Measurements from ENCODE around the gene DCXR.
A peak's percentile ranks its signal among the peaks of the same experiment; 100 is the strongest.

Gene DCXR

DNA sequence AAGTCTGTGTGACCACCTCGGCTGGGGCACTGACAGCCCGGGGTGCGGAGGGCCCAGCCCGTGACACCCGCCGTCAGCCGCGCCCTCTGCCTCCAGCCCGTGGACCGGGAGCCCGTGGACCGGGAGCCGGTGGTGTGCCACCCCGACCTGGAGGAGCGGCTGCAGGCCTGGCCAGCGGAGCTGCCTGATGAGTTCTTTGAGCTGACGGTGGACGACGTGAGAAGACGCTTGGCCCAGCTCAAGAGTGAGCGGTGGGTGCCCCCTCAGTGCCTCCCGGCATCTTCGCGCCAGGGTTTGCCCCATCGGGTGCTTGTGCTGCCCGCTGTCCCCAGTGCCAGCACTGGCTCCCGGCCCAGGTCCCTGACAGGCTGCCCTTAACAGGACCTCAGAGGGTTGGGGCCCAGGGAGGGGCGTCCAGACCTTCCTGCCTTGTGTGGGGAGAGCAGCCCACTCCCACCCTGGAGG, 28.5 kb downstream of the DCXR start:
- Histone ChIP-seq H3K27me3 (peaks cover 6 to 55% (median 39%) of the 10 kb centered on the region in 11 experiments; a peak in 21 of 22 replicates), H3K4me3 (no peak overlapping the region), H3K4me2 (peak overlapping the region in 2 of 11 experiments; percentile 10 to 93; a peak in 1 of 22 replicates), H3K36me3 (no peaks in the 10 kb centered on the region; a peak in 1 of 22 replicates), H3K4me1 (peaks cover 15 to 88% (median 63%) of the 10 kb centered on the region in 10 experiments), H3K9me3 (replicated peaks in 1 of 11) (no peaks in the 10 kb centered on the region), H3K27ac (no peak overlapping the region), H4K20me1 (peaks cover 37 to 90% (median 74%) of the 10 kb centered on the region in 11 experiments; a peak in 21 of 22 replicates), H3K9ac (0 out of 22 replicates have a peak overlapping the region, but pooled peaks of 1 of the 11 experiments have one; percentile 29)
- no peak for TF ChIP-seq Cebpa-rat (IDR thresholded peaks at IDR 0.05)

GRCh38 chr17:82008258-82008940, 29.1 kb downstream of the DCXR start:
- Histone ChIP-seq H3K4me3 (no peak overlapping the region), H3K4me1 (peaks cover 21 to 88% (median 63%) of the 10 kb centered on the region in 10 experiments), H4K20me1 (peaks cover 43 to 90% (median 73%) of the 10 kb centered on the region in 11 experiments; a peak in 21 of 22 replicates), H3K36me3 (no peaks in the 10 kb centered on the region; a peak in 1 of 22 replicates), H3K27me3 (peaks cover 6 to 49% (median 33%) of the 10 kb centered on the region in 11 experiments; a peak in 21 of 22 replicates), H3K9me3 (replicated peaks in 1 of 11) (no peaks in the 10 kb centered on the region), H3K27ac (no peak overlapping the region), H3K4me2 (peak overlapping the region in 5 of 11 experiments; percentile 60 to 93 (median 74); a peak in 10 of 22 replicates), H3K9ac (no peak overlapping the region)
- TF ChIP-seq Cebpa-rat (IDR thresholded peaks at IDR 0.05) = no peak

GRCh38 chr17:82007495-82008257, 29.8 kb downstream of the DCXR start:
- Histone ChIP-seq H4K20me1 (peaks cover 45 to 90% (median 68%) of the 10 kb centered on the region in 11 experiments; a peak in 21 of 22 replicates), H3K4me3 (no peak overlapping the region; a peak in 1 of 20 replicates), H3K27me3 (peaks cover 4 to 46% (median 26%) of the 10 kb centered on the region in 11 experiments; a peak in 19 of 22 replicates), H3K27ac (no peak overlapping the region), H3K36me3 (no peaks in the 10 kb centered on the region; a peak in 1 of 22 replicates), H3K9me3 (replicated peaks in 1 of 11) (no peaks in the 10 kb centered on the region), H3K4me1 (peaks cover 28 to 88% (median 63%) of the 10 kb centered on the region in 10 experiments), H3K4me2 (peak overlapping the region in 9 of 11 experiments; percentile 15 to 93 (median 71); a peak in 16 of 22 replicates), H3K9ac (peak overlapping the region in 5 of 11 experiments; percentile 8 to 50 (median 10); a peak in 6 of 22 replicates)
- TF ChIP-seq Cebpa-rat (IDR thresholded peaks at IDR 0.05) = no peak

DNA sequence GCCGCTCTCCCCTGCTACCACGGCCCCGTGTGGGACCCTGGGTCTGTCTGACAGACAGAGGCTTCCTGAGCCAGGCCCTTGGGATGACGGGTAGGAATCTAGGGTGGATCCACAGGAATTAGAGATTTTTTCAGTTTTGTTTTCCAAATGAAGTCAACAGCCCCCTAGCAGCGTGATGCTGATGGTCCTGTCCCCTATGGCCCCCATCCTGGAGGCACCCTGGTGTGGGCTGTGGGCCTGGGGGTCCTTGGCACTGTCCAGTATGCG, 30.3 kb downstream of the DCXR start:
- Histone ChIP-seq H4K20me1 (peaks cover 46 to 90% (median 68%) of the 10 kb centered on the region in 11 experiments; a peak in 21 of 22 replicates), H3K4me3 (no peak overlapping the region; a peak in 1 of 20 replicates), H3K27ac (no peak overlapping the region), H3K4me2 (peak overlapping the region in 9 of 11 experiments; percentile 15 to 93 (median 71); a peak in 16 of 22 replicates), H3K4me1 (peaks cover 28 to 88% (median 63%) of the 10 kb centered on the region in 10 experiments), H3K9me3 (replicated peaks in 1 of 11) (no peaks in the 10 kb centered on the region), H3K36me3 (no peaks in the 10 kb centered on the region; a peak in 1 of 22 replicates), H3K9ac (peak overlapping the region in 4 of 11 experiments; percentile 8 to 50 (median 10); a peak in 2 of 22 replicates), H3K27me3 (peaks cover 0 to 43% (median 21%) of the 10 kb centered on the region in 11 experiments; a peak in 18 of 22 replicates)
- no peak for TF ChIP-seq Cebpa-rat (IDR thresholded peaks at IDR 0.05)

DNA sequence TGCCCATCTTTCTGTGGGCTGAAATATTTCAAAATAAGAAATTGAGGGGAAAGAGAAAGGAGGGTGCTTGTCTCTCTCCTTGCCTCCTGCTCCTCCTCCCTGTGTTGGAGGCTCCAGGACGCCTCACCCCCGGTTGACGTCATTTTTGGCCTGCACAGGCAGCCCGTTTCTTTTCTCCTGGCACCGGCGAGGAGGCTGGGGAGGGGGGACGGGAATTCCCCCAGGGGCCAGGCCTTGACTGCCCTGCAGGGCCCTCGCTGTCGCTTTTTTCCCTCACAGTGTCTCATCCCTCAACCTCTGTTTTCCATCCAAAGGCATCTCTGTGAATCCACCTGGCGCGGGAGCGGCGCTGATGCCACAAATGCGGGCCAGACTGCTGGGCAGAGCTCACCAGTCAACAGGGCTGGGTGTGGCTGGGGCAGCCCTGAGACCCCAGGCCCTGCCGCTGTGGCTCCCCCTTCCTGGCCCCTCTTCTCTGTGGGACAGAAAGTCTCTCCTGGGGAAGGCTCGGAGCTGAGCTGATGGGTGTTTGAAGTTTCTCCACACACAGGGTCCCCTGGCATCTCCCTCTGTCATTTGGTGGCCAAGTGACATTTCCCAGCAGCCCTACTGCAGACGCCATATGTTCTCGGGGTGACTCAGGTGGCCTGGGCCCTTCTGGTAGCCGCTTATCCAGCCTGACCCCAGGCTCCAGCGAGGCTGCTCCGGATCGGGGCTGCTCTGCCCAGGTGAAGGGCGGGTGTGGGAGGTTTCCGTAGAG, 30.8 kb downstream of the DCXR start:
- peaks cover 28 to 88% (median 63%) of the 10 kb centered on the region in 10 experiments for H3K4me1 ChIP-seq
- no peak overlapping the region for H3K4me3 ChIP-seq
- TF ChIP-seq Cebpa-rat (IDR thresholded peaks at IDR 0.05) = no peak
- no peaks in the 10 kb centered on the region; a peak in 1 of 22 replicates for H3K36me3 ChIP-seq
- H3K9ac ChIP-seq = no peak overlapping the region; a peak in 1 of 22 replicates
- H4K20me1 ChIP-seq = peaks cover 50 to 90% (median 68%) of the 10 kb centered on the region in 11 experiments; a peak in 21 of 22 replicates
- no peak overlapping the region for H3K27ac ChIP-seq
- peak overlapping the region in 9 of 11 experiments; percentile 15 to 93 (median 71); a peak in 15 of 22 replicates for H3K4me2 ChIP-seq
- H3K9me3 ChIP-seq (replicated peaks in 1 of 11) = no peaks in the 10 kb centered on the region
- H3K27me3 ChIP-seq = peaks cover 0 to 43% (median 15%) of the 10 kb centered on the region in 11 experiments; a peak in 17 of 22 replicates

GRCh38 chr17:82005701-82006348, 31.7 kb downstream of the DCXR start:
- H3K27me3 ChIP-seq = peaks cover 0 to 48% (median 11%) of the 10 kb centered on the region in 11 experiments; a peak in 14 of 22 replicates
- no peak overlapping the region for H3K27ac ChIP-seq
- no peaks in the 10 kb centered on the region for H3K36me3 ChIP-seq
- H3K4me1 ChIP-seq = peaks cover 37 to 89% (median 67%) of the 10 kb centered on the region in 10 experiments
- peak overlapping the region in 10 of 11 experiments; percentile 26 to 99 (median 86); a peak in 17 of 22 replicates for H3K4me2 ChIP-seq
- H3K9me3 ChIP-seq (replicated peaks in 1 of 11) = no peaks in the 10 kb centered on the region
- peaks cover 58 to 92% (median 74%) of the 10 kb centered on the region in 11 experiments; a peak in 21 of 22 replicates for H4K20me1 ChIP-seq
- TF ChIP-seq Cebpa-rat (IDR thresholded peaks at IDR 0.05) = no peak
- no peak overlapping the region for H3K9ac ChIP-seq
- H3K4me3 ChIP-seq = no peak overlapping the region

DNA sequence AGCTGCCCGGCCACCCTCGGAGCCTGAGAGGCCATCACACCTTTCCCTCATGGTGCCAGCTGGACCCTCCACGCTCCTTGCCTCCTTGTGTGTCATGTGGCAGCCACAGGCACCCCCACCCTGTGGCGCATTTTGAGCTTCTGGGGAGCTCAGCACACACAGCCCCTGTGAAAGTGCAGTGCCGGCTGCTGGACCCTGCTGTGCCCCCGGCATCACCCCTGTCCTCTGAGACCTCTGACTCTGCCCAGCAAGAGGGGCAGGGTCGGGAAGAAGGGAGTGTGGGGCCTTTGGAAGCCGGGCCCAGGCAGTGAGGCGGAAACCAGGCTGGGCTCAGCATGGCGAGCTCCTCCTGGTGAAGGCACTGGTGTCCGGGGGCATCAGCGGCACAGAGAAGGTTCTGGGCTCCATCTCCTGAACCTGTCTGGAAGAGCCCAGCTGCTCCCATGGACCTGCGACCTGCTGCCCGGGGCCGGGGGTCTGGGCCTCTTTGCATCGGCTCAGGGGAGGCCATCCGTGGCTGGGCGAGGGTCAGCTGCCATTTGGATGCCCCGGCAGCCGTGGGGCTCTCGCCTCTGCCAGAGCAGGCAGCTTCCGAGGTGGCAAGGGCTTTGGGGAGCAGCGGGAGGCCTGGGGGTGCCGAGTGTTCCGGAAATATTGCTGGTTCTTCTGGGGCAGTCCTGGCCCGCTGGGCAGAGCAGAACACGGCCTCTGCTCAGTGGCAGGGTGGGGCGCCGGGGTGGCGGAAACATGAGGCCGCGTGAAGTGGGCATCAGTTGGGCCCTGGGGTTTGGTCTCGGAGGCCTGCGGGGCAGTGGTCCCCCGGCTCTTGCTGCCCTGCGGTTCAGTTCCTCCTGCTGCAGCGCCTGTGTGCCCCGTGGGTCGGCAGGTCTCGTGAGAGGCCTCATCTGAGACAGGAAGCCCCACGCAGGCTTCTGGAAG, 32.7 kb downstream of the DCXR start:
- TF ChIP-seq Cebpa-rat (IDR thresholded peaks at IDR 0.05) = no peak
- Histone ChIP-seq H3K27ac (0 out of 22 replicates have a peak overlapping the region, but pooled peaks of 1 of the 11 experiments have one; percentile 55), H3K4me1 (peaks cover 47 to 95% (median 77%) of the 10 kb centered on the region in 10 experiments), H3K4me3 (no peak overlapping the region), H3K9me3 (replicated peaks in 1 of 11) (no peaks in the 10 kb centered on the region), H3K27me3 (peaks cover 0 to 58% (median 11%) of the 10 kb centered on the region in 11 experiments; a peak in 14 of 22 replicates), H3K4me2 (peak overlapping the region; percentile 45 to 99 (median 84)), H3K9ac (peak overlapping the region in 5 of 11 experiments; percentile 1 to 53 (median 24); a peak in 6 of 22 replicates), H3K36me3 (no peaks in the 10 kb centered on the region), H4K20me1 (peaks cover 68 to 99% (median 85%) of the 10 kb centered on the region in 11 experiments; a peak in 21 of 22 replicates)
